Measurements from ENCODE around the gene BIRC6.

DNA sequence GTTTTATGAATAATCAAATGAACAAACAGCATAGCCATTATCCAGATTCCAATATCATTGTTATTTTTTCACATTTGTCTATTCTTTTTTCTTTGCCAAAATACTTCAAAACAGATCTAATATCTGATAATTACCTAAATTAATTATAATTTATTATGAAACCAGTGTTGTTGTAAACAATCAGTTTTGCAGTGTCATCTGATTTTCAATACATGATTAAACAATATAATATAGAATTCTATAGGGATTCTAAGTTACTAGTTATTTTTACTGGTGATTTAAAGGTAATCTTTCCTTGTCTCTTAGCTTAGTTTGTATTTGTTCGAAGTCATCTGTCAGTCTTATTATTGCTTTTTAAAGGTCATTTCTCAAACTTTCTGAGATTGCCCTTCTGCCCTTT, 101.0 kb downstream of the BIRC6 start:
- TF ChIP-seq, protein P1, sequence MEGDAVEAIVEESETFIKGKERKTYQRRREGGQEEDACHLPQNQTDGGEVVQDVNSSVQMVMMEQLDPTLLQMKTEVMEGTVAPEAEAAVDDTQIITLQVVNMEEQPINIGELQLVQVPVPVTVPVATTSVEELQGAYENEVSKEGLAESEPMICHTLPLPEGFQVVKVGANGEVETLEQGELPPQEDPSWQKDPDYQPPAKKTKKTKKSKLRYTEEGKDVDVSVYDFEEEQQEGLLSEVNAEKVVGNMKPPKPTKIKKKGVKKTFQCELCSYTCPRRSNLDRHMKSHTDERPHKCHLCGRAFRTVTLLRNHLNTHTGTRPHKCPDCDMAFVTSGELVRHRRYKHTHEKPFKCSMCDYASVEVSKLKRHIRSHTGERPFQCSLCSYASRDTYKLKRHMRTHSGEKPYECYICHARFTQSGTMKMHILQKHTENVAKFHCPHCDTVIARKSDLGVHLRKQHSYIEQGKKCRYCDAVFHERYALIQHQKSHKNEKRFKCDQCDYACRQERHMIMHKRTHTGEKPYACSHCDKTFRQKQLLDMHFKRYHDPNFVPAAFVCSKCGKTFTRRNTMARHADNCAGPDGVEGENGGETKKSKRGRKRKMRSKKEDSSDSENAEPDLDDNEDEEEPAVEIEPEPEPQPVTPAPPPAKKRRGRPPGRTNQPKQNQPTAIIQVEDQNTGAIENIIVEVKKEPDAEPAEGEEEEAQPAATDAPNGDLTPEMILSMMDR (conservative IDR thresholded peaks at IDR 0.05; ENCODE audit: low read length), result no peak
- no peak for TF ChIP-seq EZH2phosphoT487 (IDR thresholded peaks at IDR 0.05; ENCODE audit: borderline replicate concordance)
